Measurements from ENCODE around the gene CADPS. TPM values are rescaled to one million over a fixed set of nuclear protein-coding genes. Genes with fewer than 3 reads are reported as not detected.

CADPS gene
- total and polyA plus RNA-seq, 9 of the 15 experiments (the other 6 are each of a cell fraction or from before 2014, with no cell fraction given) = not detected

DNA sequence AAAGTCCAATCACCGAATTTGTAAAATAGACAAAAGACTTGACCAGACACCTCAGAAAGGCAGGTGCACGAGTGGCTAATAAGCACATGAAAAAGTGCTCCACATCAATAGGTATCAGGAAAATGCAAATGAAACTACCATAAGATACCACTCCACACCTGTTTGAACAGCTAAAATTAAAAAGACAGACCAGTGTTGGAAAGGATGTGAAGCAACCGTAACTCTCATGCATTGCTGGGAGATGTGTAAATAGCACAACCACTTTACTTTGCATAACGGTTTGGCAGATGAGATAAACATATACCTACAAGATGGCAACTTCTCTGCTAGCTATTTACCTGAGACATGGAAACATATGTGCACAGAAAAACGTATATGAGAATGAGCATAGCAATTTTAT is 56.9 kb downstream of the CADPS start:
- Histone ChIP-seq H3K27me3 (ENCODE audit: control insufficient read depth in 2 of 2, insufficient read depth in 2 of 2, low read length in 2 of 2) (no peaks in the 10 kb centered on the region), H3K27ac (ENCODE audit: extremely low read depth, low read depth, low read length) (no peak overlapping the region), H3K4me3 (no peak overlapping the region), H3K9me3 (replicated peaks; ENCODE audit: control insufficient read depth, insufficient read depth, low read depth, low read length) (no peaks in the 10 kb centered on the region), H3K4me1 (replicated peaks in 1 of 2; ENCODE audit: control insufficient read depth in 2 of 2, insufficient read depth in 2 of 2, low read length in 2 of 2) (no peaks in the 10 kb centered on the region), H2AFZ (ENCODE audit: low read depth, low read length) (no peak overlapping the region), H4K20me1 (replicated peaks; ENCODE audit: control insufficient read depth, insufficient read depth, low read length) (no peaks in the 10 kb centered on the region), H3K9me1 (ENCODE audit: control insufficient read depth, insufficient read depth, low read length) (no peaks in the 10 kb centered on the region), H3K4me2 (ENCODE audit: insufficient read depth, low read length) (no peak overlapping the region), H3K9ac (ENCODE audit: insufficient read depth in 1 of 2, low read depth in 2 of 2, low read length in 2 of 2) (no peak overlapping the region), H3K79me2 (ENCODE audit: control insufficient read depth, insufficient read depth, low read length) (no peaks in the 10 kb centered on the region), H3K36me3 (ENCODE audit: control insufficient read depth, insufficient read depth, low read length) (no peaks in the 10 kb centered on the region)
- ChIA-PET POLR2A (no interaction called here), CTCF (ENCODE audit: low intra/inter-chr PET ratio) (no interaction called here)
- intact Hi-C loops (cut with micrococcal nuclease) (no loop called here), in situ Hi-C loops (cut with MboI) (no loop called here)
- no peak for ATAC-seq
- WGBS (ENCODE audit: insufficient coverage, low coverage, missing lambda C conversion rate) = 0% methylated on average over 5 of the region's 5 CpGs
- DNase-seq (ENCODE audit: extremely low read depth in 1 of 4, low spot score in 3 of 4) = no peak
- no TSS peak for BruUV-seq (replicated peaks)
- FAIRE-seq = no peak
- TF ChIP-seq POLR3A (IDR thresholded peaks at IDR 0.05; ENCODE audit: borderline replicate concordance, extremely low read depth, insufficient read depth, insufficient read length) = no peak
- no peak for TF ChIP-seq MEF2A (IDR thresholded peaks at IDR 0.05; ENCODE audit: control insufficient read depth, low read depth, low read length)
- TF ChIP-seq, protein P1, sequence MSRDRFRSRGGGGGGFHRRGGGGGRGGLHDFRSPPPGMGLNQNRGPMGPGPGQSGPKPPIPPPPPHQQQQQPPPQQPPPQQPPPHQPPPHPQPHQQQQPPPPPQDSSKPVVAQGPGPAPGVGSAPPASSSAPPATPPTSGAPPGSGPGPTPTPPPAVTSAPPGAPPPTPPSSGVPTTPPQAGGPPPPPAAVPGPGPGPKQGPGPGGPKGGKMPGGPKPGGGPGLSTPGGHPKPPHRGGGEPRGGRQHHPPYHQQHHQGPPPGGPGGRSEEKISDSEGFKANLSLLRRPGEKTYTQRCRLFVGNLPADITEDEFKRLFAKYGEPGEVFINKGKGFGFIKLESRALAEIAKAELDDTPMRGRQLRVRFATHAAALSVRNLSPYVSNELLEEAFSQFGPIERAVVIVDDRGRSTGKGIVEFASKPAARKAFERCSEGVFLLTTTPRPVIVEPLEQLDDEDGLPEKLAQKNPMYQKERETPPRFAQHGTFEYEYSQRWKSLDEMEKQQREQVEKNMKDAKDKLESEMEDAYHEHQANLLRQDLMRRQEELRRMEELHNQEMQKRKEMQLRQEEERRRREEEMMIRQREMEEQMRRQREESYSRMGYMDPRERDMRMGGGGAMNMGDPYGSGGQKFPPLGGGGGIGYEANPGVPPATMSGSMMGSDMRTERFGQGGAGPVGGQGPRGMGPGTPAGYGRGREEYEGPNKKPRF (IDR thresholded peaks at IDR 0.05; ENCODE audit: low read depth, low read length) = no peak
- TF ChIP-seq SIX5 (IDR thresholded peaks at IDR 0.05; ENCODE audit: borderline replicate concordance in 1 of 2, insufficient read depth in 1 of 2, low read depth in 1 of 2, low read length in 2 of 2) = no peak
- no peak for TF ChIP-seq HCFC1 (IDR thresholded peaks at IDR 0.05; ENCODE audit: low read depth, low read length)
- TF ChIP-seq, protein P2, sequence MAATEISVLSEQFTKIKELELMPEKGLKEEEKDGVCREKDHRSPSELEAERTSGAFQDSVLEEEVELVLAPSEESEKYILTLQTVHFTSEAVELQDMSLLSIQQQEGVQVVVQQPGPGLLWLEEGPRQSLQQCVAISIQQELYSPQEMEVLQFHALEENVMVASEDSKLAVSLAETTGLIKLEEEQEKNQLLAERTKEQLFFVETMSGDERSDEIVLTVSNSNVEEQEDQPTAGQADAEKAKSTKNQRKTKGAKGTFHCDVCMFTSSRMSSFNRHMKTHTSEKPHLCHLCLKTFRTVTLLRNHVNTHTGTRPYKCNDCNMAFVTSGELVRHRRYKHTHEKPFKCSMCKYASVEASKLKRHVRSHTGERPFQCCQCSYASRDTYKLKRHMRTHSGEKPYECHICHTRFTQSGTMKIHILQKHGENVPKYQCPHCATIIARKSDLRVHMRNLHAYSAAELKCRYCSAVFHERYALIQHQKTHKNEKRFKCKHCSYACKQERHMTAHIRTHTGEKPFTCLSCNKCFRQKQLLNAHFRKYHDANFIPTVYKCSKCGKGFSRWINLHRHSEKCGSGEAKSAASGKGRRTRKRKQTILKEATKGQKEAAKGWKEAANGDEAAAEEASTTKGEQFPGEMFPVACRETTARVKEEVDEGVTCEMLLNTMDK (IDR thresholded peaks at IDR 0.05; ENCODE audit: borderline replicate concordance, insufficient read depth, low read depth, low read length, poor library complexity, severe bottlenecking) = no peak
- TF ChIP-seq, protein P3, sequence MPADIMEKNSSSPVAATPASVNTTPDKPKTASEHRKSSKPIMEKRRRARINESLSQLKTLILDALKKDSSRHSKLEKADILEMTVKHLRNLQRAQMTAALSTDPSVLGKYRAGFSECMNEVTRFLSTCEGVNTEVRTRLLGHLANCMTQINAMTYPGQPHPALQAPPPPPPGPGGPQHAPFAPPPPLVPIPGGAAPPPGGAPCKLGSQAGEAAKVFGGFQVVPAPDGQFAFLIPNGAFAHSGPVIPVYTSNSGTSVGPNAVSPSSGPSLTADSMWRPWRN (IDR thresholded peaks at IDR 0.05; ENCODE audit: low read depth) = no peak
- no peak for TF ChIP-seq ZNF124 (CRISPR knock-in tag; IDR thresholded peaks at IDR 0.05)
- TF ChIP-seq, protein P4, sequence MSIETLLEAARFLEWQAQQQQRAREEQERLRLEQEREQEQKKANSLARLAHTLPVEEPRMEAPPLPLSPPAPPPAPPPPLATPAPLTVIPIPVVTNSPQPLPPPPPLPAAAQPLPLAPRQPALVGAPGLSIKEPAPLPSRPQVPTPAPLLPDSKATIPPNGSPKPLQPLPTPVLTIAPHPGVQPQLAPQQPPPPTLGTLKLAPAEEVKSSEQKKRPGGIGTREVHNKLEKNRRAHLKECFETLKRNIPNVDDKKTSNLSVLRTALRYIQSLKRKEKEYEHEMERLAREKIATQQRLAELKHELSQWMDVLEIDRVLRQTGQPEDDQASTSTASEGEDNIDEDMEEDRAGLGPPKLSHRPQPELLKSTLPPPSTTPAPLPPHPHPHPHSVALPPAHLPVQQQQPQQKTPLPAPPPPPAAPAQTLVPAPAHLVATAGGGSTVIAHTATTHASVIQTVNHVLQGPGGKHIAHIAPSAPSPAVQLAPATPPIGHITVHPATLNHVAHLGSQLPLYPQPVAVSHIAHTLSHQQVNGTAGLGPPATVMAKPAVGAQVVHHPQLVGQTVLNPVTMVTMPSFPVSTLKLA (conservative IDR thresholded peaks at IDR 0.05) = no peak
- TF ChIP-seq ZNF436 (CRISPR knock-in tag; IDR thresholded peaks at IDR 0.05) = no peak
- TF ChIP-seq, protein P5, sequence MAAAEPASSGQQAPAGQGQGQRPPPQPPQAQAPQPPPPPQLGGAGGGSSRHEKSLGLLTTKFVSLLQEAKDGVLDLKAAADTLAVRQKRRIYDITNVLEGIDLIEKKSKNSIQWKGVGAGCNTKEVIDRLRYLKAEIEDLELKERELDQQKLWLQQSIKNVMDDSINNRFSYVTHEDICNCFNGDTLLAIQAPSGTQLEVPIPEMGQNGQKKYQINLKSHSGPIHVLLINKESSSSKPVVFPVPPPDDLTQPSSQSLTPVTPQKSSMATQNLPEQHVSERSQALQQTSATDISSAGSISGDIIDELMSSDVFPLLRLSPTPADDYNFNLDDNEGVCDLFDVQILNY (CRISPR knock-in tag; IDR thresholded peaks at IDR 0.05) = no peak
- no peak for TF ChIP-seq TEAD1 (CRISPR knock-in tag; IDR thresholded peaks at IDR 0.05)
- TF ChIP-seq HNRNPK (IDR thresholded peaks at IDR 0.05; ENCODE audit: low read depth, low read length, poor library complexity, severe bottlenecking) = no peak
- TF ChIP-seq ARHGAP35 (IDR thresholded peaks at IDR 0.05; ENCODE audit: partially characterized antibody) = no peak
- no peak for TF ChIP-seq ZNF12 (CRISPR knock-in tag; IDR thresholded peaks at IDR 0.05)

Data from K562 (cell line).